GM13976 (cell line): Measurements from ENCODE around the gene AP4S1.

Source experiments
- DNase-seq: peaks from one replicate; pipeline ENCODE4 v3.0.0; 2012; ENCODE audit warnings: low spot score
- CTCF ChIP-seq: IDR thresholded peaks from 2 replicates; pipeline ENCODE4 v1.5.1; 2012; ENCODE audit warnings: borderline replicate concordance, mild to moderate bottlenecking; ENCODE audit not compliant: insufficient read depth; ENCODE audit errors: extremely low read depth, missing control alignments, control extremely low read depth
- in situ Hi-C: fragments of 300-500 bp; cut with MboI; formaldehyde crosslinking; loops from one replicate; pipeline ENCODE4 v1.12.0; 2022; ENCODE audit warnings: low sequenced_read_pairs, mixed read lengths, inconsistent platforms; ENCODE audit not compliant: unreplicated experiment

Gene AP4S1

GRCh38 chr14:31068235-31068634 is 42.8 kb downstream of the AP4S1 start:
- no peak for TF ChIP-seq CTCF
- in situ Hi-C loops: no loop called here
- DNase-seq: peak; percentile 46

- no peak for DNase-seq
- in situ Hi-C loops: no loop called here
- no peak for TF ChIP-seq CTCF
Measured at GRCh38 chr14:31069343-31069742, 43.9 kb downstream of the AP4S1 start.

- in situ Hi-C loops: no loop called here
- no peak for DNase-seq
- TF ChIP-seq CTCF: no peak
Measured at GRCh38 chr14:31070431-31070830, 45.0 kb downstream of the AP4S1 start.

GRCh38 chr14:31071151-31071550 is 45.7 kb downstream of the AP4S1 start:
- no peak for TF ChIP-seq CTCF
- in situ Hi-C loops: no loop called here
- no peak for DNase-seq

- TF ChIP-seq CTCF: no peak
- in situ Hi-C loops: loop anchor here (25.0 kb wide), 1 partner anchor 413 kb away; no protein-coding TSS in a partner anchor
Measured at GRCh38 chr14:31075144-31075543, 49.7 kb downstream of the AP4S1 start.

GRCh38 chr14:31078766-31079165 is 53.3 kb downstream of the AP4S1 start:
- TF ChIP-seq CTCF: no peak
- DNase-seq: no peak
- in situ Hi-C loops: loop anchor here (25.0 kb wide), 1 partner anchor 416 kb away; no protein-coding TSS in a partner anchor

More at GRCh38 chr14:31075144-31075543, 49.7 kb downstream of the AP4S1 start:
- no peak for DNase-seq

- DNase-seq: no peak
- no peak for TF ChIP-seq CTCF
- in situ Hi-C loops: loop anchor here (25.0 kb wide), 1 partner anchor 418 kb away; no protein-coding TSS in a partner anchor
Measured at GRCh38 chr14:31080056-31080455, 54.6 kb downstream of the AP4S1 start.
